Measurements from ENCODE around the gene PRPF6.

GRCh38 chr20:63939061-63939935 lies 41.6 kb upstream of the PRPF6 start:
- no peak for TF ChIP-seq CTCF (IDR thresholded peaks at IDR 0.05)
- no peak for TF ChIP-seq EZH2 (IDR thresholded peaks at IDR 0.05)
